Measurements from ENCODE around the gene C4orf50. TPM values are rescaled to one million over a fixed set of nuclear protein-coding genes. Genes with fewer than 3 reads are reported as not detected.

Gene C4orf50
- polyA plus RNA-seq, 4 donors, result 0.04 to 0.49 TPM; not detected in 2

DNA sequence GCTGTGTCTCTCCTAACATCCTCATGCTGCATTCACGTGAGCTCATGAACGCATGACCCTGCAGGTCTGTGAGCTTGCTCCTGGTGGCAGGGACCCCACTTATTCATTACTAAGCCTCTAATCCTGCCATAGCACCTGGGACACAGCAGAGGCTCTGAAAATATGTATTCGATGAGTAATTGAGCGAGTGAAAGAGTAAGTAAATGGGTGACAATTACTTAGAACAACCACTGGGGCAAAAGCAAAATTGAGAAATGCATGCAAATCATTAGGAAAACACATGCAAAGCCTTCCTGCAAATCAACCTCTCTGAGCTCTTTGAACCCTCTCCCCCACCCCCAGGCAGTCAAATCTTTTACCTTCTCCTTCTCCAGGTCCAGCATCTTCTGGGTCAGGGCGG is 23.6 kb upstream of the C4orf50 start:
- FAIRE-seq (no peak), DNase-seq (no peak)
- Histone ChIP-seq H3K27ac (ENCODE audit: low read depth in 1 of 3, low read length in 2 of 3) (no peak overlapping the region), H3K4me1 (ENCODE audit: control insufficient read depth in 3 of 3, insufficient read depth in 2 of 3, low read depth in 1 of 3, low read length in 2 of 3) (no peaks in the 10 kb centered on the region), H3K4me3 (ENCODE audit: low read depth in 1 of 3, low read length in 3 of 3) (no peak overlapping the region), H3K9me3 (ENCODE audit: control insufficient read depth in 2 of 2, insufficient read depth in 1 of 2, low read depth in 1 of 2, low read length in 1 of 2) (no peaks in the 10 kb centered on the region), H3K36me3 (ENCODE audit: control insufficient read depth in 3 of 3, insufficient read depth in 2 of 3, low read depth in 1 of 3, low read length in 3 of 3) (no peaks in the 10 kb centered on the region), H3K27me3 (ENCODE audit: control insufficient read depth in 3 of 3, insufficient read depth in 3 of 3, low read length in 3 of 3) (peaks cover 0 to 3% (median 0%) of the 10 kb centered on the region in 3 donors)
- 75 to 83% (median 80%) methylated on average over 5 of the region's 5 CpGs for WGBS, 3 donors

- H3K27ac ChIP-seq (ENCODE audit: low read depth in 1 of 3, low read length in 2 of 3), result no peak overlapping the region
- no peak overlapping the region for H3K4me3 ChIP-seq (ENCODE audit: low read depth in 1 of 3, low read length in 3 of 3)
- 72 to 84% (median 81%) methylated on average over 8 of the region's 8 CpGs for WGBS, 3 donors
- H3K36me3 ChIP-seq (ENCODE audit: control insufficient read depth in 3 of 3, insufficient read depth in 2 of 3, low read depth in 1 of 3, low read length in 3 of 3), result no peaks in the 10 kb centered on the region
- peaks cover 0 to 3% (median 0%) of the 10 kb centered on the region in 3 donors for H3K27me3 ChIP-seq (ENCODE audit: control insufficient read depth in 3 of 3, insufficient read depth in 3 of 3, low read length in 3 of 3)
- no peak for DNase-seq
- H3K9me3 ChIP-seq (ENCODE audit: control insufficient read depth in 2 of 2, insufficient read depth in 1 of 2, low read depth in 1 of 2, low read length in 1 of 2), result no peaks in the 10 kb centered on the region
- H3K4me1 ChIP-seq (ENCODE audit: control insufficient read depth in 3 of 3, insufficient read depth in 2 of 3, low read depth in 1 of 3, low read length in 2 of 3), result no peaks in the 10 kb centered on the region
- FAIRE-seq, result no peak
These were observed 20.5 kb upstream of the C4orf50 start for GRCh38 chr4:6038711-6039110.

DNA sequence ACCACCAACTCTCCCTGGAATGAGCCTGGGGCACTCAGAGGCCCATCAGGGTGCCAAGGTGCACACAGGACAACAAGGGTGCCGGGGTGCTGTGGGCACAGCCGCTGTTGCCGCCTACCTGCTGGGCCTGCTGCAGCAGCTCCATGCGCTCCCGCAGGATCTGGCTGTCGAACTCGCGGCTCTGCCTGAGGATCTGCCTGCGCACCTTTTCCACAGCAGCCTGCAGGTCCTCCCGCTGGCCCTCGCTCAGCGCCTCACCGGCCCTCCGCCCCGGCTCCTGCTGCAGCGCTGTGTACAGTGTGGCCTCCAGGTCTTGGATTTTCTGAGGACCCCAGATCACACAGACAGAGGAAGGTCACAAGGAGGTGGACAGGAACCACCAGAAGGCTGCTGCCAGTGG is 17.6 kb upstream of the C4orf50 start:
- 91 to 95% (median 95%) methylated on average over 16 of the region's 16 CpGs for WGBS, 3 donors
- H3K4me3 ChIP-seq (ENCODE audit: low read depth in 1 of 3, low read length in 3 of 3), result no peak overlapping the region
- H3K27me3 ChIP-seq (ENCODE audit: control insufficient read depth in 3 of 3, insufficient read depth in 3 of 3, low read length in 3 of 3), result peaks cover 0 to 1% (median 0%) of the 10 kb centered on the region in 3 donors
- DNase-seq, result no peak
- H3K36me3 ChIP-seq (ENCODE audit: control insufficient read depth in 3 of 3, insufficient read depth in 2 of 3, low read depth in 1 of 3, low read length in 3 of 3), result no peaks in the 10 kb centered on the region
- no peak overlapping the region for H3K27ac ChIP-seq (ENCODE audit: low read depth in 1 of 3, low read length in 2 of 3)
- H3K4me1 ChIP-seq (ENCODE audit: control insufficient read depth in 3 of 3, insufficient read depth in 2 of 3, low read depth in 1 of 3, low read length in 2 of 3), result no peaks in the 10 kb centered on the region
- no peaks in the 10 kb centered on the region for H3K9me3 ChIP-seq (ENCODE audit: control insufficient read depth in 2 of 2, insufficient read depth in 1 of 2, low read depth in 1 of 2, low read length in 1 of 2)
- FAIRE-seq, result no peak

DNA sequence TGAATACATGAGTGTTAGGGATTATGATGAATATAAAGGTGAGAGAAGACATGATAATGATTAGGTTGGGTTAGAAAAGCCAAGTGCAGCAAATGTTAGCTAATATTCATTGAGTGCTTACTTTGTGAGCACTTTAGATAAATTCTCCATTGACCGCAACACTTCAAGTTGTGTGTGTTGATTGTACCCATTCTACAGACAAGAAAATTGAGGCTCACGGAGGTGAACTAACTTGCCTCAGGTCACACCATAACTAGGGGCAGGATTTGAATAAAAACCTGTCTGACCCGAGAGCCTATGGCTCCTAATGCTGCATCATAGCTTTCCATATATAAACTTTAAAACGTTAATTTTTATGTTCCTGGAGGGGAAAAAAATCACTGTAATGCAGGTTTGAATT is 15.2 kb upstream of the C4orf50 start:
- Histone ChIP-seq H3K36me3 (ENCODE audit: control insufficient read depth in 3 of 3, insufficient read depth in 2 of 3, low read depth in 1 of 3, low read length in 3 of 3) (no peaks in the 10 kb centered on the region), H3K4me1 (ENCODE audit: control insufficient read depth in 3 of 3, insufficient read depth in 2 of 3, low read depth in 1 of 3, low read length in 2 of 3) (no peaks in the 10 kb centered on the region), H3K9me3 (ENCODE audit: control insufficient read depth in 2 of 2, insufficient read depth in 1 of 2, low read depth in 1 of 2, low read length in 1 of 2) (no peaks in the 10 kb centered on the region), H3K4me3 (ENCODE audit: low read depth in 1 of 3, low read length in 3 of 3) (no peak overlapping the region), H3K27me3 (ENCODE audit: control insufficient read depth in 3 of 3, insufficient read depth in 3 of 3, low read length in 3 of 3) (no peaks in the 10 kb centered on the region), H3K27ac (ENCODE audit: low read depth in 1 of 3, low read length in 2 of 3) (no peak overlapping the region)
- DNase-seq (no peak), FAIRE-seq (no peak)
- 61 to 69% (median 64%) methylated on average over 4 of the region's 4 CpGs for WGBS, 3 donors

DNA sequence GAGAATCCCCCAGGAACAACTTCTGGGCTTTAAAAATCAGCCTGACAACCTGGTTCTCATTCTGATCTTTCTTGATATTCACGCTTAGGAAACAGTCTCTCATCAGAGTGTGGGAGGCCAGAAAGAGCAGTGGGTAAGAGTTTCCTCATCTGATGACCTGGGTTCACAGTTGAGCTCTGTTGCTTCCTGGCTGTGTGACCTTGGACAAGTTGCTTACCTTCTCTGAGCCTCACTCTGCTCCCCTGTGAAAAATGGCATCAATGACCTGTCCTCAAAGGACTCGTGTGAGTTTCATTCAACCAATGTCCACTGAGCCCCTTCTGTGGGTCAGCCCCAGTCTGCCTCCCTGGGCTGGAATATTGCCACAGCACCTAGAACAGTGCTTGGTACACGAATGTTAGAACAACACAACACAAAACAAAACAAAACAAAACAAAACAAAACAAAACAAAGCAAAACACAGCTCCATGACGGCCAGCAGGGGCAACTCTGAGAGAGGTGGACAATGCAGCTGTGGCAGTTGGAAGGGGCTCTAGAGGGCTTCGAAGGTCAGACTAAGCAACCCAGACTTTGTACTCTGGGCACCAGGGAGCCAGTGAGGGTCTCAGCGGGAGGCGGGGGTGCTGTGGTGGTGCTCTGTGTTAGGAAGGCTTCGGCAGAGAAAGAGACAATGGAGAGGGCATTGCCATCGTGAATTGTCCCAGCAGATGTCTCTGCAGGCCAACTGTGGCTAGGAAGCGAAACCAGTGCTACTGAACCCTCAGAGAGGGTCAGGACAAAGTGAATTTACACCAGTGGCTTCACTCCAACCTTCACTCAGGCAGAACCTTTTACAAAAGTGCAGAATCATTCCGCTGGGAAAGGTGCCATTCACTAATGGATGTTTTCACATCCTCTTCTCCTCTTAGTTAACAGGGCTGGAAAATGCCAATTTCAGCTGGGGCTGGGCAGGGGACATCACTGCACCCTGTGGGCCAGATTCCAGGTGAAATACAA is 14.3 kb upstream of the C4orf50 start:
- 48 to 66% (median 54%) methylated on average over 11 of the region's 11 CpGs for WGBS, 3 donors
- DNase-seq (no peak), FAIRE-seq (no peak)
- H3K36me3 ChIP-seq (ENCODE audit: control insufficient read depth in 3 of 3, insufficient read depth in 2 of 3, low read depth in 1 of 3, low read length in 3 of 3), result no peaks in the 10 kb centered on the region
- no peaks in the 10 kb centered on the region for H3K4me1 ChIP-seq (ENCODE audit: control insufficient read depth in 3 of 3, insufficient read depth in 2 of 3, low read depth in 1 of 3, low read length in 2 of 3)
- no peak overlapping the region for H3K4me3 ChIP-seq (ENCODE audit: low read depth in 1 of 3, low read length in 3 of 3)
- no peaks in the 10 kb centered on the region for H3K27me3 ChIP-seq (ENCODE audit: control insufficient read depth in 3 of 3, insufficient read depth in 3 of 3, low read length in 3 of 3)
- no peak overlapping the region for H3K27ac ChIP-seq (ENCODE audit: low read depth in 1 of 3, low read length in 2 of 3)
- H3K9me3 ChIP-seq (ENCODE audit: control insufficient read depth in 2 of 2, insufficient read depth in 1 of 2, low read depth in 1 of 2, low read length in 1 of 2), result no peaks in the 10 kb centered on the region

- Histone ChIP-seq H3K4me1 (ENCODE audit: control insufficient read depth in 3 of 3, insufficient read depth in 2 of 3, low read depth in 1 of 3, low read length in 2 of 3) (no peaks in the 10 kb centered on the region), H3K27me3 (ENCODE audit: control insufficient read depth in 3 of 3, insufficient read depth in 3 of 3, low read length in 3 of 3) (no peaks in the 10 kb centered on the region), H3K9me3 (ENCODE audit: control insufficient read depth in 2 of 2, insufficient read depth in 1 of 2, low read depth in 1 of 2, low read length in 1 of 2) (no peaks in the 10 kb centered on the region), H3K36me3 (ENCODE audit: control insufficient read depth in 3 of 3, insufficient read depth in 2 of 3, low read depth in 1 of 3, low read length in 3 of 3) (no peaks in the 10 kb centered on the region), H3K4me3 (ENCODE audit: low read depth in 1 of 3, low read length in 3 of 3) (no peak overlapping the region), H3K27ac (ENCODE audit: low read depth in 1 of 3, low read length in 2 of 3) (no peak overlapping the region)
- DNase-seq (no peak), FAIRE-seq (no peak)
- WGBS, 3 donors, result 46 to 52% (median 49%) methylated on average over 5 of the region's 5 CpGs
These were observed 13.6 kb upstream of the C4orf50 start for GRCh38 chr4:6031846-6032245.

GRCh38 chr4:6030679-6031078 is 12.4 kb upstream of the C4orf50 start:
- WGBS, 3 donors, result 78 to 84% (median 80%) methylated on average over 7 of the region's 7 CpGs

GRCh38 chr4:6029254-6029653 is 11.0 kb upstream of the C4orf50 start:
- H3K9me3 ChIP-seq (ENCODE audit: control insufficient read depth in 2 of 2, insufficient read depth in 1 of 2, low read depth in 1 of 2, low read length in 1 of 2), result no peaks in the 10 kb centered on the region
- FAIRE-seq (no peak), DNase-seq (no peak)
- H3K4me3 ChIP-seq (ENCODE audit: low read depth in 1 of 3, low read length in 3 of 3), result no peak overlapping the region
- no peaks in the 10 kb centered on the region for H3K36me3 ChIP-seq (ENCODE audit: control insufficient read depth in 3 of 3, insufficient read depth in 2 of 3, low read depth in 1 of 3, low read length in 3 of 3)
- 68 to 73% (median 69%) methylated on average over 6 of the region's 6 CpGs for WGBS, 3 donors
- H3K27ac ChIP-seq (ENCODE audit: low read depth in 1 of 3, low read length in 2 of 3), result no peak overlapping the region
- no peaks in the 10 kb centered on the region for H3K4me1 ChIP-seq (ENCODE audit: control insufficient read depth in 3 of 3, insufficient read depth in 2 of 3, low read depth in 1 of 3, low read length in 2 of 3)
- no peaks in the 10 kb centered on the region for H3K27me3 ChIP-seq (ENCODE audit: control insufficient read depth in 3 of 3, insufficient read depth in 3 of 3, low read length in 3 of 3)

More at GRCh38 chr4:6030679-6031078, 12.4 kb upstream of the C4orf50 start:
- Histone ChIP-seq H3K27me3 (ENCODE audit: control insufficient read depth in 3 of 3, insufficient read depth in 3 of 3, low read length in 3 of 3) (no peaks in the 10 kb centered on the region), H3K4me3 (ENCODE audit: low read depth in 1 of 3, low read length in 3 of 3) (no peak overlapping the region), H3K27ac (ENCODE audit: low read depth in 1 of 3, low read length in 2 of 3) (no peak overlapping the region), H3K9me3 (ENCODE audit: control insufficient read depth in 2 of 2, insufficient read depth in 1 of 2, low read depth in 1 of 2, low read length in 1 of 2) (no peaks in the 10 kb centered on the region), H3K36me3 (ENCODE audit: control insufficient read depth in 3 of 3, insufficient read depth in 2 of 3, low read depth in 1 of 3, low read length in 3 of 3) (no peaks in the 10 kb centered on the region), H3K4me1 (ENCODE audit: control insufficient read depth in 3 of 3, insufficient read depth in 2 of 3, low read depth in 1 of 3, low read length in 2 of 3) (no peaks in the 10 kb centered on the region)
- no peak for DNase-seq
- no peak for FAIRE-seq
